Measurements from ENCODE around the gene KAT8.

- TF ChIP-seq CTCF (IDR thresholded peaks at IDR 0.05) (no peak), POLR2AphosphoS5 (IDR thresholded peaks at IDR 0.05) (no peak), POLR2A (IDR thresholded peaks at IDR 0.05) (no peak), EP300 (IDR thresholded peaks at IDR 0.05) (no peak)
These were observed 32.7 kb upstream of the KAT8 start for GRCh38 chr16:31084584-31085302.

All from stomach (tissue), 4 donors.